Measurements from ENCODE around the gene POLG.

DNA sequence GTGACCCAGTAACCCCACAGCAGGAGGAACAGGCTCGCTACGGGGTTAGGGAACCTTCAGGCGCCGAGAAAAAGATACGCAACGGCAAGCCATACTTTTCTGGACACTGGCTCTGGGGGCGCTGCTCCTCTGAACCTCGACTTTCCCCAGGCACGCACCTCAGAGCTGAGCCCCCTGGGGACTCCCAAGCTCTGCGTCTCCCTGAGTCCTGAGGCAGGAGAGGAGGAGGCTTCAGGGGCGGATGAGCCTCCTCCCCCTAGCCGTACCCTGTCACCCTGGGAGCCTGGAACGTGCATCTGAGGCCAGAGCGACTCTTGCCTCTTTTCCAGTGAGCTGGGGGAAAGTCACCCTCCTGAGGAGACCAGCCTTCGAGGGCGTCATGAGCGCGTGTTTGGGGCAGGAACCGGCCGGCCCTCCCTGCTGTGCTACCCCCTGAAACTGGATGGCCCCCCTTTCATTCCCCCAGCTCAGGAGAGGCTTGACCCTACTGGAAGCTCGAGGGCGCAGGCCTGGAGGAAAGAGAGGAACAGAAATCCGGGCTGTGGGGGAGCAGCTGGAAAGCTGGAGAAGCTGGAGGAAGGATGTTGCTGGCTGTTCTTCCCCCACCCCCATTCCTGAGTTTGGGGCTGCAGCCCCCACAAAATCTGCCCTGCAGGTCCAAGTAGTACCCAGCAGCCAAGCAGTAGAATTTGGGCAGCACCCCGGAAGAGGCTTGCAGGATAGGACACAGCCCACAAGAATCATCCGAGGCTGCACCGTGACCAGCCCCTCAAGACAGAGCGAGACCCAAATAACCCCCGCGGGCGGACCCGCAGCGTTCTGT is 25.1 kb upstream of the POLG start:
- TF ChIP-seq, protein P1, sequence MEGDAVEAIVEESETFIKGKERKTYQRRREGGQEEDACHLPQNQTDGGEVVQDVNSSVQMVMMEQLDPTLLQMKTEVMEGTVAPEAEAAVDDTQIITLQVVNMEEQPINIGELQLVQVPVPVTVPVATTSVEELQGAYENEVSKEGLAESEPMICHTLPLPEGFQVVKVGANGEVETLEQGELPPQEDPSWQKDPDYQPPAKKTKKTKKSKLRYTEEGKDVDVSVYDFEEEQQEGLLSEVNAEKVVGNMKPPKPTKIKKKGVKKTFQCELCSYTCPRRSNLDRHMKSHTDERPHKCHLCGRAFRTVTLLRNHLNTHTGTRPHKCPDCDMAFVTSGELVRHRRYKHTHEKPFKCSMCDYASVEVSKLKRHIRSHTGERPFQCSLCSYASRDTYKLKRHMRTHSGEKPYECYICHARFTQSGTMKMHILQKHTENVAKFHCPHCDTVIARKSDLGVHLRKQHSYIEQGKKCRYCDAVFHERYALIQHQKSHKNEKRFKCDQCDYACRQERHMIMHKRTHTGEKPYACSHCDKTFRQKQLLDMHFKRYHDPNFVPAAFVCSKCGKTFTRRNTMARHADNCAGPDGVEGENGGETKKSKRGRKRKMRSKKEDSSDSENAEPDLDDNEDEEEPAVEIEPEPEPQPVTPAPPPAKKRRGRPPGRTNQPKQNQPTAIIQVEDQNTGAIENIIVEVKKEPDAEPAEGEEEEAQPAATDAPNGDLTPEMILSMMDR (optimal IDR thresholded peaks at IDR 0.05 in 1 of 3, IDR thresholded peaks at IDR 0.05 in 1 of 3, conservative IDR thresholded peaks at IDR 0.05 in 1 of 3; ENCODE audit: extremely low read depth in 1 of 3, insufficient read depth in 2 of 3, low read length in 3 of 3): peak in 1 of 3 experiments; percentile 23
- TF ChIP-seq EZH2 (IDR thresholded peaks at IDR 0.05; ENCODE audit: low read length): no peak
